DMS53 treated with DMSO at 0.1 percent for 48 hours (cell line): ENCODE results near the gene EVA1A.

Experiments
- DNase-seq: peaks from one replicate; lab custom pipeline; 2025; ENCODE audit not compliant: unreplicated experiment; lab: John Stamatoyannopoulos, UW

EVA1A gene

DNA sequence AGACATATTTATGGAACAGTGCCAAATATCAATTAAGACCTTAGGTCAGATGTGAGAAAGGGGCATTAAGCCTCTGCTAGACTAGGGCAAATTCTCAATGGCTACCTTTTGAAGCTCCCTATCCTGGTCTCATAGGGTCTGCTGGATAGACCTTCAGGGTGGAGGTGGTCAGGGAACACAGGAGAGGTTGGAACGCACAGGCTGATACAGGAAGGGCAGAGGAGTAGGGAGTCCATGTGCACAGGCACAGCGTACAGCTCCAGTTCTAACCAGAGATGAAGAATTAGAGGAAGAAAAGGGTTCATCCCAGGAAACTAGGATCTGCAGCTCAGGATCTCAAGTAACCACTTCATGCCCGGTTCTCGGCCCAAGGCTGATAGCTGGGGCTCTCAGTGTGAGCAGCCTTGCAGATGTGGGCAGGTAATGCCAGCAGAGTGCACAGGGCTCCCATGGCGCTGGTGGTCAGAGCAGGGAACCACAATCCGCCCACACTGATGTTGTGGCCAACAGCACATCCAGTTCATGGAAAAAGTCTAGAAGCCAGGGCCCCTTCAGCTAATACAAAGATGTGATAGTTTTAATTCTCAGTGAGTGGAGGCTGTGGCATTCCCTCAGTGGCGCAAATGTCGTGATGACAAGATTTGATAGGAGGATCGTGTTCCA, 3.4 kb upstream of the EVA1A start:
- no peak for DNase-seq

DNA sequence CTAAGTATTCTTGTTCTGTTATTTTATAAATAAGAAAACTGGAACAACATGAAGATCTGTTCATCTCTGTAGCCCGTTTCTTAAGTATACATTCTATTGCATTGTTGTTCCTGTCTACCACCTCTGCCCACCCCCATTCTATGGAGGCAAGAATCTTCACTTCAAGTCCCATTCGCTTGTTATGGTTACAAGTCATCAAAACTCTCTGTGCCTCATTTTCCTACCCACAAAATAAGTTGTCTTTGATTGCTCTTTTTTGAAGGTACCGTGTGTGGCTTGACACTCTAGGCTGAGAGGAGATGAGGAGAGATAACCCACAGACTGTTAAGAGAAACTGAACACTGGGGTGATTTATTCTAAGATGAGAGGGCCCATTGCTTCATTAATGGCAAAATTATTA, 2.9 kb upstream of the EVA1A start:
- no peak for DNase-seq

DNA sequence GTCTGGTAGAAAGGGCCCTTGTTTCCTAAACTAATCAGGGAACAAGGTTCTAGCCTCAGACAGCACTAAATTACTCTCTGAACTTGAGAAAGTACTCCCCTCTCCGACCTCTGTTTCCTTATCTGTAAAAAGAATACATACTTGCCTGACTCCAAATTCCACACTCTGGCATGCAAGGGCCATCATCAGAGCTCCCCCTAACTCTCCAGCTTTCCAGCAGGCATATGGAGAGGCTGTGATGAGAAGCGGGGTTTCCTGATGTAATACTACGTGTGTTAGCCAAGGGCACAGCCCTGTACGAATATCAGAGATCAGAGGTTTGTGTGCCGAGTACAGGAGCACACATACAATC, 1.8 kb upstream of the EVA1A start:
- no peak for DNase-seq

DNA sequence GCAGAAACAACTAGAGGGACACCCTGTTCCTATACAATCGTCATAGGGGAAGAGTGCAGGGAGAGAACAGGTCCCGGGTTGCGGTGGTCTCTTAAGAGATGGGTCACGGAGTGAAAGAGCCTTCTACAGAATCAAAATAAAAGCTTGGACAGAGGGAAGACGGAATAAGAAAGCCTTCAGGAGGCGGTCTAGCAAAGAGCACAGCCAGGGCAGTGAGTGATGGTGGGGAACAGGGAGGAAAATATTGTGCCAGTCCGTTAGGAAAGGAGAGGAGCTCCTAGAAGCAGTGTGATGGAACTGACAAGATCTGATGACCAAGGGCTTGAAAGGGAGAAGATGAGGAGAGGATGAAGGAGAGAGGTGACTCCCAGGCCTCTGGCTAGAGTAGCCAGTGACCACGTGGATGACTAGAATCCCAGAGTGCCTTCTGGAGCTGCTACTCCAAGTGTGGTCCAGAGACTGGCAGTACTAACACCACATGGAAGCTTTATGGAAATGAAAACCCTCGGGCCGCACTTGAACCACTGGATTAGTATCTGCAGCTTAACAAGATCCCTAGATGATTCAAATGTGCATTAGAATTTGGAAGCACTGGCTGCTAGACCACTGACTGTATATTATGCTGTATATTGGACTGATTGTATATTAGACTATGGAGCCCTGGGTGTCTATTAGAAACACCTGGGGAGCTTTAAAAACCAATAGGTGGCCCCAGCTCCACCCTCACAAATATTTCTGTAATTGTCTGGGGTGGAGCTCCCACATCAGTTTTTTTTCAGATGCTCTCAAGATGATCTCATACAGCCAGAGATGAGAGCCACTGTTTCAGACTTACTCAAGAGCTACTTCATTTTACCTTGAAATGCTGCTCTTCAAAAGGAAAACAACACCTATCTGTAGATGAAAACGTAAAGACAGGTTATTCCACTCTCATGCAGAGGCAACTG, 1.1 kb upstream of the EVA1A start:
- DNase-seq = no peak

DNA sequence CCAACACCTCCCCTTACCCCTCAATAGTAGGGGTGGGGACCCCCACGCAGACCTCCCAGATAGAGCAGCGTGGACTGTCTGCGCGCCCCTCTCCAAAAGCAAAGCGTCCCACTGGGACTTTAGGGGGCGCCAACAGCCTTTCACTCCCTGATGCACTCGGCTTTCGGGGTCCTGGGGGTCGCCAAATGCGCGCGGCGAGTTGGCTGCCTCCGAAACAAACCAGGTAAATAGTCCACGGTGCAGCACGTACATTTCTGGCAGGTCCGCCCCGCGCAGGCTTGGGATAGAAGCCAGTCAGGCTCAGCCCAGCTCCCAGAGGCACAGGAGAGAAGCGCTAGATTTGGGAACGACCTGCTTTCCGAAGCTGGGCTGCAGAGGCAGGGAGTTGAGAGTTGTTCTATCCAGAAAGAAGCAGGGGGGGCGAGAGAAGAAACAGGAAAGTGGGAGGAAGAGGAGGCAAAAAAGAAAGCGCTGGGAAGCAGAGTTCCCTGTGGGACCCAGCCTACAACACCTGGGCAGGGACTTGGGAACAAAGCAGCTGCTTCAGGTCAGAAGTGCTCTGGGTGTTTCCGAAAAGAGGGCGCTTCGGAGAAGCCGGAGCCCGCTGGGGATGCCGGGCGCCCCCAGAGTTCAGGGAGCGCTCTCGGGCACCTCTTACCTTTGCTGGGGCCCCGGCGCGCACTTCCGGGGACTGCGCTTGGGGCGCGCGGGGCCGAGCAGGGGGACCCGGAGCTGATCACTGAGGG, 544 bp downstream of the EVA1A start:
- no peak for DNase-seq

DNA sequence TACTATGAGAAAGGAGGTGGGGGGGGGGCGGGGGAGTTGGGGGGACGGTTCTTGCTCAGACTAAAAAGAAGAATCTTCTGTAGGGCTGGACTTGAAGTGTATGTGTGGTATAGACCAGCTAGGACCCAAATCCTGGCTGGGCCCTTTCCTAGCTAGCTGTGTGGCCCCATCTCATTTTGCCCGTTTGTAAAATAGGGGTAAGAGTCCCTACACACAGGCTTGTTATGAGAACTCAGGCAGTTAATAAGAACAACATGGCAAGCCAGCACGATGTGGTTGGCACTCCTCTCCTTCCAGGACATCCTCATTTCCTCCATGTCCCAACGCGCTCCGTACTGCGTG, 1.1 kb downstream of the EVA1A start:
- DNase-seq = no peak

DNA sequence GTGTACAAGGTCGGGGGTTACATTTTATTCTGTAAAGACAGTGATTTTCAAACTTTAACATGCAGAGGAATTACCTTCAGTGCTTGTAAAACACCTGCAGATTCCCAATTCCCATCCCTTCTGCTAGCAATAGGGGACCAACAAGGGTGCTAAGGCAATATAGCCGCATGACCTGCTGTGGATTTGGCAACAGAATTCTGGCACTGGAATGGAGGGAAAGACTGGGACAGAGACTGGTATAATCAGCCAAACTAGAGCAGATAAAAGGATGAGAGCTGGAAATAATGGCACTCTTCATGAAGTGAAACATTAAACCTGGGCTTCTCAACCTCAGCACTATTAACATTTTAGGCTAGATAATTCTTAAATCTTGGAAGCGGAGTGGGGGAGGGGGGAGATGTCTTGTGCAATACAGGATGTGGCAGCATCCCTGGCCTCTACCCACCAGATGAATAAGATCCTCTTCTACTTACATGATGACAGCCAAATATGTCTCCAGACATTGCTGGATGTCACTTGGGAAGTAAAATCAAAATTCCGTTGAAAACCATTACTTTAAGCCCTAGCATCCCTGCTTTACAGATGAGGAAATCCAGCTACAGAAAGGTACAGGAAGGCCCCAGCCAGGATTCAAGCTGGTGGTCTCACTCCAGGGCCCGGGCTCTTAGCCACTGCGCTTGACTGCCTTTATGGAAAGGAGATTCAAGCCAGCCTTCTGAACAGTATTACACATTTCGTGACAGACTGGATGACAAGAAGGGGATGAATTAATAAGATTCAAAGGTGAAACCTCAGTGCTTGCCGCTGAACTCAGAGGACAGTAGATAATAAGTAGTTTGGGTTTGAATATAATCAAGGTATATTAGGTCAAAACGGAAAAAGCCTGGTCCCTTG, 1.7 kb downstream of the EVA1A start:
- DNase-seq = no peak

DNA sequence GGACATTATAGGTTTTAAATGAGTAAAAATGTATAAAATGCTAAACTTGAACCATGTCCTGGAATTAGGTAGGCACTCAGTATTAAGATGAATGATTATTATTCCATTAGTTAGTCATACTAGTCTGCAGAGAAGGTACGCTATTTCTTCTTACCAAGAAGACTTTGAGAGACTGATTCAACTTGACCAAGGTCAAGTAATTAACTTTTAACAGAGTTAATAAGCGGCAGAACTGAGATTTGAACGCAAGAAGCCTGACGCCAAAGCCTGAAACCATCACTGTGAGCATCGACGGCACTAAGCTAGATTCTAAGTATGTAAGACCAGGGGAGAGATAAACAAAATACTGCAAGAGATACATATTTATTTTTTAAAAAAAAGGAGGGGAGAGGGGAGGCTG, 2.6 kb downstream of the EVA1A start:
- no peak for DNase-seq

DNA sequence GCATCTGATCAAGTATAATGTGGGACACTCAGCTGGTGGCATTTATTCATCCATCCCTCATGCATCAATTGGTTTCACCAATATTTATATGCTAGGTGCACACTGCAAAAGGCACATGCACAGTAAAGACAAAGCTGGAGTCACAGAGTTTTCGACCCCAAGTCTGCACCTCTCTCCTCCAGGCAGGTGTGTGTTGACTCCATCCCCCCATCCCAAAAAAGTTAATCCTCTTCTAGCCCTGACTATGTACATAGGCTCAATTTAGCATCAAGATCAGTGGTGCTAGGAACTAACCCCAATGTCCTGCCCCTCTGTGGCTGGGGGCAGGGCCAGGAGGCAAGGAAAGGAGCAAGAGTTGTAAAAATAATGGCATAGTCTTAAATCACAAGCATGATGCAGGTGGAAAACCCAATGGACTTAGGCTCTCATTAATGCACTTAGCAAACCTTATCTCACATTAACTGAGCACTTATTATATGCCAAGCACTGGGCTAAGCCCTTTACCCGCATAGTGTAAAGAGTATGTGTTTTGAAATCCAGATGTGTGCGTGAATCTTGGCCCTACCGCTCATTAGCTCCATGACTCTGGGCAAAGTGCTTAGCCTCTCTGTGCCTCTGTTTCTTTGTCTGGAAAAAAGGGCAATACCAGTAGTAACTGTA, 3.1 kb downstream of the EVA1A start:
- no peak for DNase-seq

DNA sequence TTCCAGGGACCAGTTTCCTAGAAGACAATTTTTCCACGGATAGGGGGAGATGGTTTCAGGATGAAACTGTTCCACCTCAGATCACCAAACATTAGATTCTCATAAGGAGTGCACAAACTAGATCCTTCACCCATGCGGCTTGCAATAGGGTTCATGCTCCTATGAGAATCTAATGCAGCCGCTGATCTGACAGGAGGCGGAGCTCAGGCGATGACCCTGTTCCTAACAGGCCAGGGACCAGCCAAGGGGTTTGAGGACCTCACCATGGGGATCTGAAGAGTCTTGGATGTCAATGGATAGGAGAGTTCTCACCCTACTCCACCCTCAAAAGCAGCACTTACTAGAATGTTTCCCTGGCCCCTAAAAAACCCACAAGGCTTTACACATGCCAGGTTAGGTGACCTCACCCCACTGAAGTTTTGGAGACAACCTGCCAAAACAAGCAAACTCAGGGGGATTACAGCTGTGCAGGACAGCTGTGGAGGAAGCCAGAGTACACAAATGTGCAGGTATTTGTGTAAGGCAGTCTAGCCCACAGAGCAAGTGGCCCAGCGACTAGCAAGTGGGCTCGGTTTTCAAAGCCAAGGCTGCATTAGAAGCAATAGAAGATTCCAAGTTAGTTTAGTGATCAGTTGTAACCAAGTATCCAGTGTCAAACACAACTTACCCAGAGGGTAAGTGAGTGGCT, 3.9 kb downstream of the EVA1A start:
- DNase-seq = no peak

DNA sequence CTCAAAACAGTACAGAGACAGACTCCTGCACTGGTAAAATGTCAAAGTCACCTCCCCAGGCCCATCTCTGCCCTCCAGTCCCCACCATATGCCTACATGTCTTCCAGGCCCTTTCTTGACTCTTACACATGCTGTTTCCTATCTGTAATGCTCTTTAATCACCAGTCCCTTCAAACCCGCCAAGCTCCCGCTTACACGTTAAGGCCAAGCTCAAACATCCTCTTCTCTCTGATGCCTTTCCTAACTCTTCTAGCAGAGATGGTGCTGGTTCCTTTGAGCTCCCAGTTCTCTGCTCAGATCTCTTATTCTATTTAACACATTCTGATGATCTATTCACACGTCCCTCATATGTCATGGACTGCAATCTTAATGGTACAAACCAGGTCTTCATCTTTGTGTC, 5.0 kb downstream of the EVA1A start:
- no peak for DNase-seq

DNA sequence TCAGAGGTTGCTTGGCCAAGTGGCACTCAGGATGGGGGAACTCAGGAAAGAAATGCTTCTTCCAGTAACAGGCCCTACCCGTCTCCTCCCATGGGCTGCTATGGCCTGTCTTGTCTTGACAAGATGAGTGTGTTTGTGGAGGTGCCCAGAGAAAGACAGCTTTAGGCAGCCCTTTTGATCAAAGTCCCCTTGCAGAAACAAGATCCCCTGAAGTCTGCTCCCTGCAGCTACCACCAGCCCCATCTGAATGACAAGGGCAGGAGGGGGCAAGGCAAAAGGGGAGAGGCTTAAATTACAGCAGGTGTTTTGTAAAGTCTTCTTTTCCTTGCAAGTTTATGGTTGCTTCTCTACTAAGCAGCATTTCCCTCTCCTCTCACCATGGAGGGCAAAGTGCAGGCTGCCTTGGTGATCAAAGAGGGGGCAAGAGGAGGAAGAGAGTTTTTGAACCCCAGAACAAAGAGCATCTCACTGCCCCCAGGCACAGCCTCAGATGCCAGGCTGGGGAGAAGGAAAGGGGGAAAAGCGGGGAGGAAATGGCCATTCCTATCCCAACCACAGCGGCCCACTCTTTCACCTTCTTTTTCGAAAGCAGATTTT, 6.7 kb downstream of the EVA1A start:
- DNase-seq = no peak

DNA sequence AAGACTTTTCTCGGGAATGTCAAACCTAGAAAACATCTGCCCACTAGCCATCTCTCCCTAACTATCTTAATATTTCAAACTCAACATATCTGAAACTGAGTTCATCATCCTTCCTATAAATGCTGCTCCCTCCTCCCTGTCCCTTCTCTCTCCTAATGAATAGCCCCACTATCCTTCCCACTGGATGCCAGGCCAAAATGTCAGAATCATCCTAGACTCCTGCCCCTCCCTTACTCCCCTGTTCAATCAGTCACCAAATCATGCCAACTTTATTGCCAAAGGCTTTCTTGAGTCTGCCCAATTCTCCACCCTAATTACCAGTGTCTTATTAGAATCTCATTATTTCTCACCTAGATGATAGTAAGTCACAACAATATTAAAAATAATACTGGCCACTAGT, 8.5 kb downstream of the EVA1A start:
- DNase-seq = no peak

DNA sequence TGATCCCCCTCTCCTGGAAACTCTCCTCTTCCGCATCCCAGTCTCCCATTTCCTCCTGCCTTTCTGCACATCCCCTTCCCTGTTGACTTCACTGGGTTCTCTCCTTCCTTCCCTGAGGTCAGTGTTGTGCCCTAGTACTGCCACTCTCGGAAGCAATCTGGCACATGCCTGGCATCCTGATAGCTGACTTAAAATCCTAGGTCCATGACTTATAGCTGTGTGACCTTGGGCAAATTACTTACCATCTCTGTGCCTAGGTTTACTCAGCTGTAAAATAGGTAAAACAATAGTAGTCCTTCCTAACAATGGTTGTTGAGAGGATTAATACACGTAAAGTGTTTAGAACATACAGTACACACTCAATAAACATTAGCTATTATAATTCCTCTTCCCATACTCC, 9.3 kb downstream of the EVA1A start:
- DNase-seq = no peak

DNA sequence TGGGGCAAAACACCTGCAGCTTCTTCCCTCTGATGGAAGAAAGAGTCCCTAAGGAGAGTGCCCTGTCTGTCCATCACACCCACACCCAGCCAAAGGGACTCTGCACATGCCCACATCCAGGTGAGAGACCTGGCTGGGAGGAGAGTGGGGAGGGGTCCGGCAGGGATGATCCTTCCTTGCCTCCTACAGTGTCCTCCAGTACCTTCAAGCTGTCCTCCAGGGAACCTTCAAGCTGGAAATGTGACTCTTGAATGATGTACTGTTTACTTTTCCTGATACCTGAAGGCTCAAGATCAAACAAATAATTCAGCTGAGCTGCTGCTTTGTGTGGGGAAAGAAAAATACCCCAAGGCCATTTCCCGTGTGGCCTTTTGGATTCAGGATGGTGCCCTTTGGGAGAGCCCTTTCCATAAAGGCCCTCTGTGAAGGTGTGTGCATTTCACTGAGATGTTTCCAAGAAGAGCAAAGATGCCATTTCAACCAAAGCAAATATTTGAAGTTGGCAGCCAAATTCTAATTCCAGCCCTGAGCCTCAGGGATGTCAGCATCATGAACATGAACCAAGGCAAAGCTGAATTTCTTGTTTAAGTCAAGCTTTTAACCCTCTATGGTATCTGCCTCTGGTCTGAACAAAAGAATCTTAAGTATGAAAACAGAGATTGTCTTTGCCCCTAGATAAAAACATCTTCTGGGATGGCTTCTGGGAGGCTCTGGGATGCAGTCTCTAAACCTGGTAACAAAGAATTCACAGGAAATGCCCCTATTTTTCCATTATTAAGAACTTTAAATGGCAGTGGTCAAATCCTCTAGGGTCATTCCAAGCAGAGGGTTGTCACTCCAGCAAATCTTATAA, 11.1 kb downstream of the EVA1A start:
- DNase-seq = no peak

DNA sequence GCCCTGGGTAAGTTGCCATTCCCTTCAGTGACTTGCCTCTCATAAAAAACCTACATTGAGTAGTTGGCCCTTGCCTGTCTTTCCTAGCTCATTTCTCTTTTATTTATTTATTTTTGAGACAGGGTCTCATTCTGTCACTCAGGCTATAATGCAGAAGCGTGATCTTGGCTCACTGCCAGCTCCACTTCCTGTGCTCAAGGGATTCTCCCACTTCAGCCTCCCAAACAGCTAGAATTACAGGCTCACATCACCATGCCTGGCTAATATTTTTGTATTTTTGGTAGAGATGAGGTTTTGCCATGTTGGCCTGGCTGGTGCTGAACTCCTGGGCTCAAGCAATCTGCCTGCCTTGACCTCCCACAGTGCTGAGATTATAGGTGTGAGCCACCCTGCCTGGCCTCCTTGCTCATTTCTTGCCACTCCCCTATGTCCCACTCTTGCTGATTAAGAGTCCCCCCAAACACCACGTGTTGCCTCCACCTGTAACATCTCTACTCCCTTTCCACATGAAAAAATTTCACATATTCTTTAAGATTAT, 12.6 kb downstream of the EVA1A start:
- no peak for DNase-seq

DNA sequence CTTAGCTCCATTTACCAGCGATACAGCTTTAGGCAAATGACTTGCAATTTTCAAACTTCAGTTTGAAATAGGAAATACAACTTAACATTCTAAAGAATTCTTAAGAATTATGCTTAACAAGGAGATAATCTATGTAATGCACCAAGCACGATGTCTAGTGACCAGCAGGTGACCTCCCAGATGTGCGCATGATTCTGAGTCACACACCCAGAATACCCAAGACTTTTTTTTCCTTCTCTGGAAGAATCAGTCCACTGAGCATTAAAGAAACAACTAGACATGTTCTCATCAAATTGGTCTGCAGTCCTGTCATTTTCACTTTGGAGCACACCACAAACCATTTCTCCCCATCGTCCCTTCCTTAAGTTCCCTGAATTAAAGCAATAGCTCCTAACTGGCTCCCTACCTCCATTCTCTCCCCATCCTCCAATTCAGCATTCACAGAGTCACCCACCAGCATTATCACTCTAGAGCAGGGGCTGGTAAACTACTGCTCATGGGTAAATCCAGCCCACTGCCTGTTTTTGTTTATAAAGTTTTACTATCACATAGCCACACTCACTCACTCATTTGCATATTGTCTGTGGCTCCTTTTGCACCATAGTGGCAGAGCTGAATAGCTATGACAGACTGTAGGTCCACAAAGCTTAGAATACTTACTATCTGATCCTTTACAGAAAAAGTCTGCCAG, 13.2 kb downstream of the EVA1A start:
- DNase-seq = no peak

DNA sequence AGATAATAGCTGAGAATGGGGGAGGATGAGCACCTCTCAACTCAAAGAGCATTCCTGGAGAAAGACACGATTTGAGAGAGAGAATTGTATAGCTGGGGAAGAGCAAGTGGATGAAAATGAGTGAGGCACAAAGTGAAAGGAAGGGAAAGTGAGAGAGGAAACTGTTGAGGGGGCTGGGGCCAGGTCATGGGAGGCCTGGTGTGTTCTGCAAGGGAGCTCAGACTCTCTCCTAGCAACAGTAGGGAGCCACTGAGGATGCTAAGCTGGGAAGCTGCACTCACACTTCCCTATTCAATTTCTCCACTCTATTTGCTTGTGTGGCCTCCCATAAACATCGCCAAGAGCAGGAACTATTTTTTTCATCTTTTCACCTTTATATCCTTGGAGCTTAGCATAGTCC, 14.8 kb downstream of the EVA1A start:
- no peak for DNase-seq
